Measurements from ENCODE around the gene RPRML. TPM values are rescaled to one million over a fixed set of nuclear protein-coding genes. Genes with fewer than 3 reads are reported as not detected.

RPRML gene
- total RNA-seq, 1 donor from 2014 or later = not detected

DNA sequence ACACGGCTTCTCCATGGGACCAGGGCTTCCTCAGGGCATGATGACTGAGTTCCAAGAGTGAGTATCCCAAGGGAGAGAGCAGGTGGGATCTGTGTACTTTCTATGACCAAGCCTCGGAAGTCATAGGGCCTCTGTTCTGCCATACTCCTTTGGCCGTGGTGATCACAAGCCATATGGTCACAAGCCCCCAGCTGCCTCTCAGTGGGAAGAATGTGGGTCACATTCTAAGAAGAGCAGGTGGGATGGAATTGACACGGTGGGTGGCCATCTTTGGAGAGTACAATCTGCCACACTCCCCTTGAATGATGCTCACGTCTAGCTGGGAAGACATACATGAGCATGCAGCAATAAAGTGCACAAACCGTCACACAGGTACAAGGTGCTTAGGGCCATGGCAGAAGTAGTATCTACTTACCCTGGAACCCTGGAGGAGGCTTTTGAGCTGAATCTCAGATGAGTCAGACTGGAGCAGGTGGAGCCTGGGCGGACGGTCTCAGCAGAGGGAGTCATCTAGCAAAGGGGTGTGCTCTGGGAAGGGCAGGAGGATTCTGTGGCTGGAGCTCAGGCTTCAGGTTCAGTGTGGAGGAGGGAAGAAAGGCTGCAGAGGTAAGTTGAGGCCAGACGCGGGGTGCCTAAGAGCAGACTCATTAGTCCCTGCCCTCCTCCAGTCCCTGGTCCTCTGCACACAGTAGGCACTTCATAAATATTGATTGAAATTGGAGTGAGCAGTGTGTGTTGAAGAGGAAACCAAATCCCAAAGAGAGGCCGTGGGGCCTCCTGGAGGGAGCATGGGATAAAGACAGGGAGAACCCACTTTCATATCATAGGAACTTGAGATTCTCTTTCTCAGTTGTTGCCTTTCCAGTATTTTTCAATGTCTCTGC lies 29.5 kb downstream of the RPRML start:
- Mint-ChIP-seq H3K27me3 (ENCODE audit: unreplicated experiment) (peaks cover 10% of the 10 kb centered on the region), H3K36me3 (ENCODE audit: low read depth, unreplicated experiment) (no peaks in the 10 kb centered on the region), H3K4me3 (ENCODE audit: unreplicated experiment) (no peak overlapping the region), H3K9me3 (ENCODE audit: unreplicated experiment) (no peaks in the 10 kb centered on the region), H3K4me1 (ENCODE audit: unreplicated experiment) (peaks cover 10% of the 10 kb centered on the region), H3K27ac (ENCODE audit: unreplicated experiment) (no peak overlapping the region)
- no peak for DNase-seq (ENCODE audit: low spot score)
- TF ChIP-seq, protein P1, sequence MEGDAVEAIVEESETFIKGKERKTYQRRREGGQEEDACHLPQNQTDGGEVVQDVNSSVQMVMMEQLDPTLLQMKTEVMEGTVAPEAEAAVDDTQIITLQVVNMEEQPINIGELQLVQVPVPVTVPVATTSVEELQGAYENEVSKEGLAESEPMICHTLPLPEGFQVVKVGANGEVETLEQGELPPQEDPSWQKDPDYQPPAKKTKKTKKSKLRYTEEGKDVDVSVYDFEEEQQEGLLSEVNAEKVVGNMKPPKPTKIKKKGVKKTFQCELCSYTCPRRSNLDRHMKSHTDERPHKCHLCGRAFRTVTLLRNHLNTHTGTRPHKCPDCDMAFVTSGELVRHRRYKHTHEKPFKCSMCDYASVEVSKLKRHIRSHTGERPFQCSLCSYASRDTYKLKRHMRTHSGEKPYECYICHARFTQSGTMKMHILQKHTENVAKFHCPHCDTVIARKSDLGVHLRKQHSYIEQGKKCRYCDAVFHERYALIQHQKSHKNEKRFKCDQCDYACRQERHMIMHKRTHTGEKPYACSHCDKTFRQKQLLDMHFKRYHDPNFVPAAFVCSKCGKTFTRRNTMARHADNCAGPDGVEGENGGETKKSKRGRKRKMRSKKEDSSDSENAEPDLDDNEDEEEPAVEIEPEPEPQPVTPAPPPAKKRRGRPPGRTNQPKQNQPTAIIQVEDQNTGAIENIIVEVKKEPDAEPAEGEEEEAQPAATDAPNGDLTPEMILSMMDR (IDR thresholded peaks at IDR 0.05; ENCODE audit: unreplicated experiment) = no peak

DNA sequence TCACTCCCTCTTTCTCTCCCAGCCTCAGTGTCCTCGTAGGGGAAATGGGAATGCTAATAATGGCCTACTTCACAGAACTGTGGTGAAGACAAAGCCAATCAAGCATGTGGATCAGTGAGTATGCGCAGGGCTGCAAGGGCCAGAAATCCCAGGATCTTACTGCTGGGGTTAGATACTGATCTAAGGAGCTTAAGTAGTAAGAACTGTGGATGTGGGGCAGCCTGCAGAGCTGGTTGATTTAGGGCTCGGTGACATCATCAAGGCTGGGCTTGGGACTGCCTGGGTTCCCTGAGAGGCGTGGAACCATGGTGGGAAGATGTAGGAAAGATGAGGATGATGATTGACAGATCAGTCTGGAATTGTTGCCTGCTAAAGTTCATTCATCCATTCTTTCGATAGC lies 30.5 kb downstream of the RPRML start:
- TF ChIP-seq, protein P1 (IDR thresholded peaks at IDR 0.05; ENCODE audit: unreplicated experiment) = no peak
- DNase-seq (ENCODE audit: low spot score) = no peak
- H3K4me1 Mint-ChIP-seq (ENCODE audit: unreplicated experiment) = peaks cover 10% of the 10 kb centered on the region
- H3K27ac Mint-ChIP-seq (ENCODE audit: unreplicated experiment) = no peak overlapping the region
- H3K36me3 Mint-ChIP-seq (ENCODE audit: low read depth, unreplicated experiment) = no peaks in the 10 kb centered on the region
- H3K9me3 Mint-ChIP-seq (ENCODE audit: unreplicated experiment) = no peaks in the 10 kb centered on the region
- peaks cover 10% of the 10 kb centered on the region for H3K27me3 Mint-ChIP-seq (ENCODE audit: unreplicated experiment)
- H3K4me3 Mint-ChIP-seq (ENCODE audit: unreplicated experiment) = no peak overlapping the region

DNA sequence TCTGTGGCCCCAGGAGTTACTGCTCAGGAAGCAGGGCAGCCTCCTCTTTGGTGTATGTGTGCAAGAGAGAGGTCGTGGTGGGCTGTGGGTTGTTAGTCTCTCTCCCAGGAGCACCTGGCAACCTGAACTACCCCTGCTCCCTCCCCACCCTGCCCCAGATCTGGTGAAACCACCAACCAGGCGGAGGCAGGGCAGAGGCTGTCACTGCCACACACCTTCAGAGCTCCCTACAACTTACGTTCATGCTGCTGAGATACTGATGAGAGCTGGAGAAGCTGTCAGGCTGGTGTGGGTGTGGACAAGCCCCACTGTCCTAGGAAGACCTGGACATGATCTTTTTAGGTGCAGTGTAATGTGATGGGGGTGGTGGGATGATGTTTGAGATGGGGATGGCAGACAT lies 31.8 kb downstream of the RPRML start:
- DNase-seq (ENCODE audit: low spot score) = no peak
- TF ChIP-seq, protein P1 (IDR thresholded peaks at IDR 0.05; ENCODE audit: unreplicated experiment) = no peak
- H3K4me1 Mint-ChIP-seq (ENCODE audit: unreplicated experiment) = peaks cover 9% of the 10 kb centered on the region
- H3K9me3 Mint-ChIP-seq (ENCODE audit: unreplicated experiment) = no peaks in the 10 kb centered on the region
- H3K4me3 Mint-ChIP-seq (ENCODE audit: unreplicated experiment) = no peak overlapping the region
- no peaks in the 10 kb centered on the region for H3K36me3 Mint-ChIP-seq (ENCODE audit: low read depth, unreplicated experiment)
- peaks cover 9% of the 10 kb centered on the region for H3K27me3 Mint-ChIP-seq (ENCODE audit: unreplicated experiment)
- H3K27ac Mint-ChIP-seq (ENCODE audit: unreplicated experiment) = no peak overlapping the region

DNA sequence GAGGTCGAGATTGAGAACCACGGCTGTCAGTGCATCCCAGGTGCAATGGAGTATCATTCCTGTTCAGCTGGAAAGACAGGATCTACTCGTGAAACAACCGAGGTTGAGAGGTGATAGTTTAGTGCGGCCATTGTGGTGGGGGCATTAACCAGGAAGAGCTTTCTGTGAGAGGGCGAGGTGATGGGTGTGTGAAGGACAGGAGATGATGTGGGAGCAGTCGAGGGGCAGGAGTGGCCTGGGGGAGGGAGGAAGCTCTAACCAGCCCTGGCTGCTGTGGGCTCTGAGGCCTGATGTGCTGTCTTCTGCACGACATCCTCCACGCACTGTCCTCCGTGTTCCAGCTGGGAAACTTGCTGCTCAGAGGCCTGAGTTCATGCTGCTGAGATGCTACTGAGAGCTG lies 34.1 kb downstream of the RPRML start:
- peak overlapping the region; percentile 32 for H3K27ac Mint-ChIP-seq (ENCODE audit: unreplicated experiment)
- H3K27me3 Mint-ChIP-seq (ENCODE audit: unreplicated experiment) = peaks cover 9% of the 10 kb centered on the region
- H3K4me1 Mint-ChIP-seq (ENCODE audit: unreplicated experiment) = peaks cover 3% of the 10 kb centered on the region
- no peak overlapping the region for H3K4me3 Mint-ChIP-seq (ENCODE audit: unreplicated experiment)
- DNase-seq (ENCODE audit: low spot score) = no peak
- no peaks in the 10 kb centered on the region for H3K9me3 Mint-ChIP-seq (ENCODE audit: unreplicated experiment)
- TF ChIP-seq, protein P1 (IDR thresholded peaks at IDR 0.05; ENCODE audit: unreplicated experiment) = no peak
- peaks cover 2% of the 10 kb centered on the region for H3K36me3 Mint-ChIP-seq (ENCODE audit: low read depth, unreplicated experiment)
